Mesenteric fat pad (tissue), 1 donor: Measurements from ENCODE around the gene CRY1. TPM values are rescaled to one million over a fixed set of nuclear protein-coding genes. Genes with fewer than 3 reads are reported as not detected.
"Not testable (repeated sequence)": the region's sequence is repeated elsewhere in the genome, so short reads cannot be mapped to it uniquely, and the experiment has no call there.

Experiments
- DNase-seq: peaks from one replicate; pipeline ENCODE4 v3.0.0-alpha.2; 2020; ENCODE audit warnings: low spot score
- total RNA-seq: library from RNA; stranded (reverse); fragmentation: NEBNext Ultra II Directional; extraction: Animal tissue kit (Norgen Biotek cat#: 25700); gene quantifications from one replicate; pipeline ENCODE4 v1.2.1, GENCODE V29; 2021
- donor health status: DM: yes; HTN: yes; CAD: no.

Gene CRY1
- total RNA-seq, 1 donor from 2014 or later, result 14.8 TPM

DNA sequence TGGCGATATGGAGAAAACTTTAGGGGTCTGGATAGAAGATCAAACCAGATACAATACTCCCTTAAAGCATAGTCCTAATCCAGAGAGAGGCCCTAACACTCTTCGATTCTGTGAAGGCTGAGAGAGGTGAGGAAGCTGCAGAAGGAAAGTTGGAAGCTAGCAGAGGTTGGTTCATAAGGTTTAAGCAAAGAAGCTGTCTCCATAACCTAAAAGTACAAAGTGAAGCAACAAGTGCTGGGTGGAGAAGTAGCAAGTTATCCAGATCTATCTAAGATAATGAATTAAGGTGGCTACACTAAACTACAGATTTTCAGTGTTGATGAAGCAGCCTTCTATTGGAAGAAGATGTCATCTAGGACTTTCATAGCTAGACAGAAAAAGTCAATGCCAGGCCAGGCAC, 81.8 kb downstream of the CRY1 start:
- no peak for DNase-seq

DNA sequence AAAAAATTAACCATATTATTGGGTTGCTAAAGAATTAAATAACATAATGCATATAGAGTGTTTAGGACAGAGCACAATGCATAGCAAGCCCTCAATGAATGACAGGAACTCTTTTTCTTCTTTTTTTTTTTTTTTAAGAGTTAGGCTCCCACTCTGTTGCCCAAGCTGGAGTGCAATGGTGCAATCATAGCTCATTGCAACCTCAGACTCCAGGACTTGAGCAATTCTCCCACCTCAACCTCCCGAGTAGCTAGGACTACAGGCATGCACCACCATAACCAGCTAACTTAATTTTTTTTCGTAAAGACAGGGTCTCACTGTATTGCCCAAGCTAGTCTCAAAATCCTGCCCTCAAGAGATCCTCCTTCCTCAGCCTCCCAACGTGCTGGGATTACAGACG, 85.9 kb downstream of the CRY1 start:
- no peak for DNase-seq

DNA sequence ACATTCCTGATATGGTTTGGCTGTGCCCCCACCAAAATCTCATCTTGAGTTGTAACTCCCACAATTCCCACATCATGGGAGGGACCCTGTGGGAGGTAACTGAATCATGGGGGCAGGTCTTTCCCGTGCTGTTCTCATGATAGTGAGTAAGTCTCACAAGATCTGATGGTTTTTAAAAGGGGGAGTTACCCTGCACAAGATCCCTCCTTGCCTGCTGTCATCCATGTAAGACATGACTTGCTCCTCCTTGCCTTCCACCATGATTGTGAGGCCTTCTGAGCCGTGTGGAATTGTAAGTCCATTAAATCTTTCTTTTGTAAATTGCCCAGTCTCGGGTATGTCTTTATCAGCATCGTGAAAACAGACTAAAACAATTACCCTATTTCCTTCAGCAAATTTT, 90.7 kb downstream of the CRY1 start:
- DNase-seq, result not testable (repeated sequence)

DNA sequence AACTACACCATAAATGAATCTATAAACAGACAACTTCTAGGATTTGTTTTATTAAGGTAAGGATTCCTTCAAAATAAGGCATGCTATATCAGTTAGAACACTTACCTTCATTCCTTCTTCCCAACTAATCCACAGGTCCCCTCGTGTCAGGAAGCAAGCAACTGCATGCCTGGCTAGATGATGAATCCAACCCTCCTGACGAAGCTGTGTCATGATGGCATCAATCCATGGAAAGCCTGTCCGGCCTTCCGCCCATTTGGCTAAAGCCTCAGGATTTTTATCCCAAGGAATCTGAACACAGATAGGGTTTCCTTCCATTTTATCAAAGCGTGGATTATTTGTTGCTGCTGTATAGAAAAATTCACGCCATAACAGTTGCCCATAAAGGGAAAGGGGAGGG, 93.9 kb downstream of the CRY1 start:
- no peak for DNase-seq

DNA sequence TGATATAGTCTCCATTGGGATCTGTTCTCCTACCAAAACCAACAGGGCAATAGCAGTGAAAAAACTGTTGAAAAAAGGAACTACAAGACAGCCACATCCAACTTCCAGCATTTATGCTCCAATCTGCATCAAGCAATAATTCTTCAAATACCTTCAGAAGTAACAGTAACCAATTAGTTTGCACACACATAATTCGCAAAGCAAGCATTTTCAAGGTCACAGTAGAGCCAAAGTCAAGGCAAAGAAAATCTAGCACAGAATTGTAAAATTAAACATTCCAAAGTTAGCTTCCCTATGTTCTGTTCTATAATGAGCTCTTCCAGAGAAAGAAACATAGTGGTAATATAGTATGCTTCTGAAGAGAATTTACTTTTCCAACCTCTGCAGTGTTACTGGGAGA, 95.4 kb downstream of the CRY1 start:
- DNase-seq, result no peak

DNA sequence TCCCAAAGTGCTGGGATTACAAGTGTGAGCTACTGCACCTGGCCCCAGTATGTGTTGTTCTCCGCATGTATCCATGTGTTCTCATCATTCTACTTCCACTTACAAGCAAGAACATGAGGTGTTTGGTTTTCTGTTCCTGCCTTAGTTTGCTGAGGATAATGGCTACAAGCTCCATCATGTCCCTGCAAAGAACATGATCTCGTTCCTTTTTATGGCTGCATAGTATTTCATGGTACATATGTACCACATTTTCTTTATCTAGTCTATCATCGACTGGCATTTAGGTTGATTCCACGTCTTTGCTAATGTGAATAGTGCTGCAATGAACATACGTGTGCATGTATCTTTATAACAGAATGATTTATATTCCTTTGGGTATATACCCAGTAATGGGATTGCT, 97.2 kb downstream of the CRY1 start:
- not testable (repeated sequence) for DNase-seq

DNA sequence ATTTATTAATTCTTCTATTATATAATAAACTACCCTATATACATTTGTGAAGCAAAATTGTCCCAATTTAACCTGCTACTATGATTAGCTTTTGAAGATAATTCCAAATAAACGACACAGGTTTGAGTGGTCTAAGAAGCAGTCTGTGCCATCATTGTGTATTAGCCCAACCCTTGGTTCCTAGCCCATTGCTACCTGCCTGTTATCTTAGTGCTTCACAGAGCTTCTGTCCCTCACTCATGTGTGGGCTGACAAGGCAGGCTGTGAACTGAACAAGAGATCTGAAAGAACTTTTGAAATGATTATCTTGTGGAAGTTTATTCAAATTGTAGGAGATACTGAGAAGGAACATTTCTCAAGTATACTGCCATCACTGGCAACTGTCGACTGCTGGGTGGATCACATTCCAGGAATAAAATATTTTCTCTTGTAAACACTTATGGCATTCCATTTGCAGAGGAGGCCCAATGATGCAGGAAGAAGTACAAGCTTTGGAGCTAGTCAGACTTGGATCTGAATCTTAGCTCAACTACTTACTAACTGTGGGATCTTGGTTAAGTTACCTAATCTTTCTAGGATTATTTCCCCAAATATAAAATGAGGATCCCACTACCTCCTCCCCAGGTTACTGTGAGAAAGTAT, 98.6 kb downstream of the CRY1 start:
- no peak for DNase-seq

DNA sequence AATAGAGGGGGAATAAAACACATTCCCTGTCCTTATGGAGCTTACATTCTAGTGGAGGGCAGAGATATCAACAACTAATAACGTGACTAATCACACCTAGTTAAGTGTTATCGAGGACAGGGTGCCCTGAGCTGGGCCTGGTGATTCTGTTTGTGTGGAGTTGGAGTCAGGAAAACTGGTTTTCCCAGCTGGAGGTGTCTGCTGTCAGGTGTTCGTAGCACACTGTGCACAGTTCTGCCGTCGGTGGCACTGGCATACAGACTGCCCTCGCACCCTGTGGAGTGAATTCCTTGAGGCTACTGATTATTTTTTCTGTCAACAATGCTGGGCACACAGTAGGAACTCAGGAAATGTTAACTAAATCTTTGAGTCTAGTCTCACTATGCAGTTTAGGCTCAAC, 105.5 kb downstream of the CRY1 start:
- DNase-seq, result no peak

DNA sequence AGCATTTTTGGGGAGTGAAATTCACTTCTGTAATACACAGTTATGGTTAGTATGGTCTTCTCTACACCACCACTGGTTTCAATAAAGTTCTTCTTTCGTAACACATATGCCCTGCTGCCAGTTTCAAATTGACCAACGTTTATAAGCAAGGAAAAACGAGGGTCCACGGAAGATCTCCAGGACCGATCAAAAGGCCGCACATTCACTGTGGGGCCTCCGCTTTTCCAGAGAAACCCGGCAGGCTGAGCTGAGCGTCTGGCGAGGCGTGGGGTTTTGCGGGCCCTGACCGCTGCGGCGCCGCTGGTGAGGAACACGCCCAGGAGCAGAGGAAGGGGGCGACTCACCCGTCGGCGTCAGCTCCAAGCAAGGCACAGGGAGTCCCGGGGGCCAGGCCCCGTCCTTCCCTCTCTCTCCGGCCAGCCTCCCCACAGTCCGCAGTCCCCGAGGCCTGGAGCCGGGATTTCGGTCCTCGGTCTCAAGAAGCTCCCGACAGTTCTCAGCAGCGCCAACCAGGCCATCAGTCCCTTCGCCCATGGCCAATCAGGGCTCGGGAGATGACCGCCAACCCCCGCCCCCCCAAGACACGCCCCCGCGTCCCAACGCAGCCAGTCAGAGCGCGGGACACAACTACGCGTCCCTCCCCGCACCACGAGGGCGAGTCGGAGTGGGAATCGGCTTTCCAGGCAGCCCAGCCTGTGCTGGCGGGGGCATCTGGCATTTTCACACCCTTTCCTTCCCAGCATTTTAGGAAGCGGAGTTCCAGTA, 106.5 kb downstream of the CRY1 start, which contains the start of gene MTERF2:
Gene MTERF2 (minus strand): TSS at position 522 of the 765 bp plus-strand sequence. CDS start 8,432 bp downstream, outside the sequence.
- peak; percentile 97 for DNase-seq

DNA sequence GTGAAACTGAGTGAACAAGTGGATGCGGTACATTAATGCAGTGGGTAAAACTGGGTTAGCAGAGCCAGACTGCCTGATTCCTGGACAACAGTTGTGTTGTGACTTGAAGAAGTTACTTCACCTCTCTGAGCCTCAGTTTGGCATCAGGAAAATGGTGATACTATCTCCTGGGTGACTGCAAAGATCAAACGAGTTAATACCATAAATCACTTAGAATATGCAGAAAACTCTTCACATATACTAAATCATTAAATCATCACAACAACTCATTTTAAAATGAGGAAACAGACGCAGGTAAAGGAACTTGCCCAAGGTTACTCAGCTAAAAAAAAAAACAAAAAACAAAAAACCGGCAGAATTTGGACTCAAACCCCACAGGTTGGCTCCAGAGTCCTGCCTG, 107.2 kb downstream of the CRY1 start:
- DNase-seq, result no peak

DNA sequence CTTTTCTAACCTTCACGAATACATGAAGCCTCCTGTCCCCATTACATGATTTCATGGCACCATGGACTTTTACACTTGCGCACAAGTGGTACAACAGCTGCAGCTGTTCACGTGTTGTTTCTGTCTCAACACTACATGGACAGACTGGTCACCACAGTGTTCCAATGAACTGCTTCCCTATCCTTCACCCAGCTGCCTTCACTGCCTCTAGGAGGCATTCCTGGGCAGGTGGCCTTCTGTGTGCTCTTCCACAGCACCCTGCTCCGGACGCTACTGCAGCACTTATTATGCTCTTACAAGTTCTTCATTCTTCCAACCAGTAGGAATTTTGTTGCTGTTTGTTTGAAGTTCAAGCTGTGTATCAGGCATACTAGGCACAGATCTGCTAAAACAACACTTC, 107.9 kb downstream of the CRY1 start:
- no peak for DNase-seq

DNA sequence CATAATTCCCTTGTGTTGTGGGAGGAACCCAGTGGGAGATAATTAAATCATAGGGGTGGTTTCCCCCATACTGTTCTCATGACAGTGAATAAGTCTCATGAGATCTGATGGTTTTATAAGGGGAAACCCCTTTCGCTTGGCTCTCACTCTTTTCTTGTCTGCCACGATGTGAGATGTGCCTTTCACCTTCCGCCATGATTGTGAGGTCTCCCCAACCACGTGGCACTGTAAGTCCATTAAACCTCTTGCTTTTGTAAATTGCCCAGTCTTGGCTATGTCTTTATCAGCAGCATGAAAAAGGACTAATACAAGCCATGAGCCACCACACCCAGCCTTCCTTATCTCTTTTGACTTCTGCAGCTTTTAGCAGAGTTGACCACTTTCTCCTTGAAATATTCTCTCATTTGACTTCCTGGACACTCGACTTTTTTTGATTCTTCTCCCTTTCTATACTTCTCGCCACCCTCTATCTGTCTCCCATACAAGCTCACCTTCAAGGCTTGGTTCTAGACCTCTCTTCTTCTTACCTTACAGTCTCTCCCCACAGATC, 108.7 kb downstream of the CRY1 start:
- DNase-seq, result no peak

DNA sequence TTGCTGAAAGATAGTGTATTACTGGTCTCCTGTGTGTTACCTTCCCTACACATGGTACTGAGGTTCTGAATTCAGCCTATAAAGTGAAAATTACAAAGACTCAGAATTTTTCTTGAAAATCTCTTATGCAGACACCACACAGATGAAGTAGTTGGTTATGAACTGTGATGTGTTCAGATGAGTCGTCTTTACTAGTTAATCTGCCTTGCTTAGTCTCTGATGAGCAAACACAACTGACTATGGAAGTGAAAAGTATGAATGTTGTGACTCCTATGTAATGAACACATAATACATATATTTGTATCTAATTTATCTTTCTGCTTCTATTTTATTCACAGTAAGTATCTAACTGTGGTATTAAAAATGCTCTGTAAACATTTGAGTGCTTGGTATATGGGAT, 111.1 kb downstream of the CRY1 start:
- no peak for DNase-seq

DNA sequence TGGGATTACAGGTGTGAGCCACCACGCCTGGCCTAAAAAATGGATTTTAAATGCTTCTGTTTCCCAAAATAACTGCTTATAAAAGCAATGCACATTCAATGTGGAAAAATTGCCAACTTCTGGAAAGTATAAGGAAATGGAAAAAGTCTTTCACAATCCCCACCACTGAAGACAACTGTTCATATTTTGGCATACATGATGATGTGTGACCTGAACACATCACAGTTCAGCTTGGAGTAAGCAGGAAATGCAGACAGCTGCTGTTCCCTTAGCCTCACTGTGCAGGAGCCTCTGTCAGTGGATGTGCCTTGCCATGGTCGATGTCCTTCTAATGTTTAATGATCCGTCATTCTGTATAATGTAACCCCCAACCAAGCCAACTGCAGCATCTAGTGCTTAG, 111.6 kb downstream of the CRY1 start:
- DNase-seq, result no peak

DNA sequence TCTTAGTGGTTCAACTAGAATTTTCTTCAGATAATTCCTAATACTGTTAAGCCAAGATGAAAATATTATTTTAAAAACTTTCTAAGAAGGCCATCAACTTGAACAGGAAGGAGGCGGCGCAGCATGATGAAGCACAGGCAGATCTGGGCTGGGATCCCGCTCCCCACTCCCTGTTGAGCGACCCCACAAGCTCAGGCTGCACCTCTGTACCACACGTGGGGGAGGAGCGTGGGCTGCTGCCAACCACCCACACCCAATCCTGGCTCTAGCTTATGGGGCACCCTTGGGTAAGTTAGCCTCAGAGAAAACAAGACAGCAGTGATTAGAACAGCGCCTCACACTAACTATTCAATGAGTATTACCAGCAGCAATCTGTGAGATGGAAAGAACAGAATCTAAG, 112.4 kb downstream of the CRY1 start:
- DNase-seq, result no peak

DNA sequence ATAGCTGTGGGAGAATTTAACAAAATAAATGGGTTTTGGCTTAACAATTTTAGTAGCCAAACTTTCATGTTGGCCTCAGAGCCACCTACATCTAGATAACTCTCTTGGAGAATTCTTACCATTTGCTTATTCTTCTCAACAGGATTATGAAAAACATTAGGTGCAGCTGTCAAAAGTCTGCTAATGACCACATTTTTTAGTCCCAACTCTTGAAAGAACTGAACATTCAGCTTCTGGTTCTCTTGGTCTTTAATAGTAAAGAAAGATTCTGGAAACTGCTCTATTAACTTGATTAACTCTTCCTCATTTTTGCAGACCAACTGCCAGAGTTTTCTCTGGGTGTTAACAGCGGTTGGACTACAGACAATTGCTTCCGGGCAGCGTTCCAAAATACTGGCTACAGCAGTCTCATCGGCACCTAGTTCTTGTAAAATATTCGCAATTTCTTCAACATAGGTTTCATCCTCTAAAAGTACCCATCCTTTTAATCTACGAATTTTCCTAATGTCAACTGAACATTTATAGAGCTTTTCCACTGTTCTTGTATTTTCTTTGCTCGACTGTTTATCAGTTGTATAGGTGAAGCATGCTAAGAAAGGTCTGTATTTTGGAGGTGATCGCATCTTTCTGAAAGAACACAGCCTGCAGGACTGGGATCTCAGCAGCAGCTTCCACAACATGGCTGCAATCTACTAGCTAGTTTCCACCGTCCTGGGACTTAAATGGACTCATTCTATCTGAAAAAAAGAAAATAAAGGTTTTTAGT, 115.1 kb downstream of the CRY1 start:
- no peak for DNase-seq

DNA sequence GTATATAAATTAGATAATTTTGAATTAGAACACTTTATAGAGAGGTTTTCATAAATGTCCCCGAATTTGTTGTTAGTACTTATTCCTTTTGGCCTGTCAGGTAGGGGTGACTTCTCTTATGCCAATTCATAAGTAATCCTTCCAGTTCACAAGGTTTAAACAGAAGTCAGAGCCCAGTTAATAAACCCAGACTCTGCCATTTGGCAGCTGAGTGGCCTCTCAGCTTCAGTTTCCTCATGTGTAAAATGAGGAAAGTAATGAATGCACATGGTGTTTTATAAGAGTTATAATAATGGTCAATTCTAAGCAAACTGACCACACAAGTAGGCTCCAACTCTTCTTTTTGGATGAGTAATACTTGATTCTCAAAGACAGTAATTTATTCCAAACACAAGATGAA, 116.7 kb downstream of the CRY1 start:
- DNase-seq, result no peak

DNA sequence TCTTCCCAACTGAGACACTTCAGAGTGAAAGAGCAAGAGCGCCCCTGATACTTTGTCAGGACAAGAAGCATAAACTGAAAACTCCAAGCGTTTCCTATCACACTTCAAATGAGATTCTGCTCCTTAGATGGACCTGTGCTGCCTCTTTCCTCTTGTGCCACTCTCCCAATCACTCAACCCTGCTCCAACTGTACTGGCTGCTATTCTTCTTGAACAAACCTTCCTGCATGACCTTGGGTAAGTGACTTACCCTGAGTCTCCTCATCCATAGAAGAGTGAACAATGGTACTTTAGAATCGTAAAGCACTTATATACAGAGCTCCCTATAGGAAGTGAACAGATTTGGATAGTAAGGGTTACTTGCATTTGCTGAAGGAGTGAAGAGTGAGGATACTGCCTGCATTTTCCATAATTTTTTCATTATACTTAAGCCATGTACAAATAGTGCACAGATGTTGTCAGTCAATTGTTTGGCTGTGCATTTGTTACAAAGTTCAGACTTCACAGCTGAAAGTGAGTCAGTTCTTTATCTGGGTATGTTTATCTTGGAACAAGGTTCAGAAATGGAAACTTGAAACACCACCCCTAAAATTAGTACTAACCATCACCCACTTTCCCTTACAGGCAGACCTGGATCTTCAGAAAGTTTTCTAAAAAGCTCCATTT, 117.2 kb downstream of the CRY1 start:
- DNase-seq, result no peak

DNA sequence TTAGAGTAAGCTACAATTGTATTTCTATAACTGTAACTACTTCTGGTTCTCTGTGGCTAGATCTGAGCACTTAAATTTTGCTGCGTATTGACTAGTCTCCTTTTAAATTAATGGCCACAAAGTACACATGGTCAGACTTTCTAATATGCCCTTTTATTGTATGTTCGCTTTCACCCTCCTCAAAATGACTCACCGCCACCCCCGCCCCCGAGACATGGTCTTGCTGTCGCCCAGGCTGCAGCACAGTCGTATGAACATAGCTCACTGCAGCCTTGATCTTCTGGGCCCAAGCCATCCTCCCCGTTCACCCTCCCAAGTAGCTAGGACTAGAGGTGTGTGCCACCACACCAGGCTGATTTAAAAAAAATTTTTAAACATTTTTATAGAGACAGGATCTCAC, 118.3 kb downstream of the CRY1 start:
- DNase-seq, result no peak

DNA sequence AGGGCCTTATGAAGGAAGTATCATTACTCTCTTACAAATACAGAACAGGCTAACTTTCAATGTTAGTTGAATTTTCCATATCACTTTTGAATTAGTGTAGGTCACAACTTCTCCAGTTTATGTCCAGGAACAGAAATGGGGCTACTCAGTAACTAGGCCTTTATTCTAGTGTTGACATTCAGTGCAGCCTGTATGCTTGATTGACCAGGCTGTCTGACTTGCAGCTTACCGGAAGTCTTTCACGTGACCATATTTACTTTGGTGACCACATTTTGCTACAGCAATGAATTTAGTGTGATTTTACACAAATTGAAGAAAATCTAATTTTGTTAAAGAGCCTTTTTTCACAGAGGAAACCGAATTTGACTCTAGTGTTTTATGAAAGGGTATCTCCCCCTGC, 118.8 kb downstream of the CRY1 start:
- no peak for DNase-seq

DNA sequence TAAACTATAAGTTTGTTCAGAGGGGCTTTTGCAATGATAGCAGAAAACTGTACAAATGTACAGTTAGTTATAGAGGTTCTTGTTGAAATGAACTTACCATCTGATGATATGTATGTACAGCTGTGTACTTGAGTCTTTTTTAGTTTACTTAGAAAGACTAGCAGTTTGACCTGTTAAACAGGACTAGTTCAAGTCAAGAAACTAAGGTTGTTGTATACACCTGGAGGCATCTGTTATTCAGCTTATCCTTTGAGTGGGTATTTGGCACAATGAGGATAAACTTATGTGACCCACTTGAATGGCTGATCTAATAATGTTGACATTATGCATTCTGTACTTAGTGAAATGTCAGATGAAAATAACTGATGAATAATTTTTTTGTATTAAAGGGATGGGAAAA, 119.8 kb downstream of the CRY1 start:
- no peak for DNase-seq
